Erythroblast (primary cell): Measurements from ENCODE around the gene GNB1L.

Source experiments
- GATA1 ChIP-seq: IDR thresholded peaks from 2 replicates; pipeline ENCODE4 v1.6.1; 2011; ENCODE audit warnings: low read depth, mild to moderate bottlenecking, control low read depth, low read length, moderate library complexity
- POLR2A ChIP-seq: IDR thresholded peaks from 2 replicates; pipeline ENCODE4 v1.6.1; 2011; ENCODE audit warnings: mild to moderate bottlenecking, low read length

- no peak for TF ChIP-seq POLR2A
- no peak for TF ChIP-seq GATA1
These were observed 94.4 kb downstream of the GNB1L start, which contains the start of gene TBX1 for GRCh38 chr22:19760058-19760950.
